Karpas-422 (cell line): ENCODE results near the gene FREM1. TPM values are rescaled to one million over a fixed set of nuclear protein-coding genes. Genes with fewer than 3 reads are reported as not detected.

ENCODE experiments used
- DNase-seq: peaks from one replicate; pipeline ENCODE4 v3.0.0-alpha.2; 2015
- H2AFZ ChIP-seq: fragments of 200-600 bp; sonication (generic); 2 replicates; pipeline ENCODE4 v1.6.1; 2014; ENCODE audit warnings: antibody characterized with exemption, low read length, mixed read lengths
- H3K27ac ChIP-seq: fragments of 200-600 bp; sonication (generic); 2 replicates; pipeline ENCODE4 v1.5.1; 2014; ENCODE audit warnings: mild to moderate bottlenecking, low read length, moderate library complexity
- H3K27me3 ChIP-seq: fragments of 200-600 bp; sonication (generic); 2 replicates; pipeline ENCODE4 v1.6.1; 2014; ENCODE audit warnings: low read length, mixed read lengths
- H3K36me3 ChIP-seq: fragments of 200-600 bp; sonication (generic); 2 replicates; pipeline ENCODE4 v1.6.1; 2014; ENCODE audit warnings: low read length, mixed read lengths; ENCODE audit not compliant: insufficient read depth
- H3K4me1 ChIP-seq: fragments of 200-600 bp; sonication (generic); 2 replicates; pipeline ENCODE4 v1.6.1; 2014; ENCODE audit warnings: mild to moderate bottlenecking, low read length, mixed read lengths
- H3K4me2 ChIP-seq: fragments of 200-600 bp; sonication (generic); 2 replicates; pipeline ENCODE4 v1.6.1; 2014; ENCODE audit warnings: low read length, low read depth, mild to moderate bottlenecking; ENCODE audit not compliant: poor library complexity, severe bottlenecking
- H3K4me3 ChIP-seq: fragments of 200-600 bp; sonication (generic); 2 replicates; pipeline ENCODE4 v1.5.1; 2014; ENCODE audit warnings: mild to moderate bottlenecking, antibody characterized with exemption, low read length, mixed read lengths
- H3K79me2 ChIP-seq: fragments of 200-600 bp; sonication (generic); 2 replicates; pipeline ENCODE4 v1.6.1; 2014; ENCODE audit warnings: mild to moderate bottlenecking, low read length, mixed read lengths
- H3K9ac ChIP-seq: fragments of 200-600 bp; sonication (generic); 2 replicates; pipeline ENCODE4 v1.6.0; 2014; ENCODE audit warnings: low read length
- H3K9me2 ChIP-seq: fragments of 200-600 bp; sonication (generic), shearing (Covaris generic); replicated peaks from 2 replicates; pipeline ENCODE4 v1.6.0; 2014; ENCODE audit warnings: mild to moderate bottlenecking, low read length, moderate library complexity; ENCODE audit not compliant: insufficient read depth
- H3K9me3 ChIP-seq: fragments of 300-700, 200-600 bp; sonication (generic); 2 replicates; pipeline ENCODE4 v1.6.1; 2014; ENCODE audit warnings: low read length, mixed read lengths
- H4K20me1 ChIP-seq: fragments of 200-600 bp; sonication (generic); 2 replicates; pipeline ENCODE4 v1.6.1; 2014; ENCODE audit warnings: mild to moderate bottlenecking, antibody characterized with exemption, low read length, low read depth; ENCODE audit not compliant: insufficient read depth
- total RNA-seq: library from RNA; depleted of rRNA; stranded (reverse); fragments of >200 nt; shearing (Covaris generic); gene quantifications from 2 replicates; pipeline ENCODE4 v1.2.3, GENCODE V29; 2014; ENCODE audit warnings: low replicate concordance

The FREM1 gene
- total RNA-seq, 1 experiment from 2014 or later, result not detected

DNA sequence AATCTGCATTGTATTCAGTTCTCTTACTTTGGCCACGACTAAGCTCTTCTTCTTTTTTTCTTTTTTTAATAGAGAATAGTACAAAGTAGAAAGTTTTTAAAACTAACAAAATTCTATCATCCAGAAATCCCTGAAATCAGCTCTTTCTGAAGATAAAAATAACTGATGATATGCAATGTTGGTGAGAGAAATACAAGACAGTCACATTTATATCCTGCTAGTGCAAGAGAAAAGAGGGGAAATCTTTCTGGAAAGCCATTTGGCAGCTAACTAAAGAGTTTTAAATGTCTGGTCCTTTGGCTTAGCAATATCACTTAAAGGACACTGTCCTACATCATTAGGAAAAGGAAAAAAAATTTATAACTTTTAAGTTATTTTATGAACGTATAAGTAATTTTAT lies 27.0 kb upstream of the FREM1 start:
- H3K27ac ChIP-seq, result no peak overlapping the region
- H2AFZ ChIP-seq, result no peak overlapping the region
- no peak overlapping the region for H3K4me2 ChIP-seq
- H3K4me3 ChIP-seq, result no peak overlapping the region
- H3K4me1 ChIP-seq, result no peaks in the 10 kb centered on the region
- no peaks in the 10 kb centered on the region for H3K9me3 ChIP-seq
- H3K9ac ChIP-seq, result no peak overlapping the region
- no peaks in the 10 kb centered on the region for H3K9me2 ChIP-seq
- H3K36me3 ChIP-seq, result no peaks in the 10 kb centered on the region
- no peaks in the 10 kb centered on the region for H3K27me3 ChIP-seq
- no peaks in the 10 kb centered on the region for H3K79me2 ChIP-seq
- DNase-seq, result no peak
- no peaks in the 10 kb centered on the region for H4K20me1 ChIP-seq

DNA sequence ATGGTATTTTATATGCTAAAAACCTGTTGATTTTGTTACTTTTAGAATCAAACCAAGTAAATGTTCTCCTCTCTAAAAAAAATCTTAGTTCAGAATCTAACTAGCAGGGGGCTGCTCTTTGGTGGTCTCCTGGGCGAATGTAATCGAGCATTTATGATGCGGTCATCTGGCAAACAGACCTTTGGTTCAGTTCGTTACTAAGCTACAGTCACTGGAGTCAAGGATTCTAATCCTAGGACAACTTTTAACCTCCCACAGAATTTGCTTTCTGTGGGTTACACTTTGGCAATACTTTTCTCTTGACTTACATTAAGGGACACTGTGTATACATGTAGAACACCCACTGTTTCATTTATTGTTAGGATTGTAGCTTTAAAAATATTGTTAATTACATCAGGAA lies 26.3 kb upstream of the FREM1 start:
- H3K4me2 ChIP-seq, result no peak overlapping the region
- H2AFZ ChIP-seq, result no peak overlapping the region
- DNase-seq, result no peak
- H3K4me3 ChIP-seq, result no peak overlapping the region
- no peak overlapping the region for H3K27ac ChIP-seq
- H3K27me3 ChIP-seq, result no peaks in the 10 kb centered on the region
- no peak overlapping the region for H3K9ac ChIP-seq
- H3K79me2 ChIP-seq, result no peaks in the 10 kb centered on the region
- no peaks in the 10 kb centered on the region for H3K4me1 ChIP-seq
- no peaks in the 10 kb centered on the region for H3K36me3 ChIP-seq
- no peaks in the 10 kb centered on the region for H3K9me3 ChIP-seq
- no peaks in the 10 kb centered on the region for H4K20me1 ChIP-seq
- H3K9me2 ChIP-seq, result no peaks in the 10 kb centered on the region

DNA sequence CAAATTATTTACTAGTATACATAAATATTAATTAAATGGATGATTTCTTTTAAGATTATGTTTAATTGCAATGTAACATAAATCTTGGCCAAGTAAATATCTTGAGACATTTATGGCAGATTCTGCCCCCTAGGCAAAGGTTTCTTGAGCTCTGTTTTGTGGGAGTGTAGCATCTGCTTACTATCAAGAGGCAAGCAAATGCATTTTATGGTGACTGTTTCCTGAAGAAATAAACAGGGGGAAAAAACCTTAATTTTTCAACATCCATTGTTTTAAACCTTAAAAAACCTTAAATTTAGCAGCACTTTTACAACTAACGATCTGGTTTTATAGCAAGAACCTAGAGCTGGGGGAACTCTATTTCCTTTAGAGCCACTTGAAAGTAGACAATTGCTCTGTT lies 25.7 kb upstream of the FREM1 start:
- no peaks in the 10 kb centered on the region for H4K20me1 ChIP-seq
- H3K27me3 ChIP-seq, result no peaks in the 10 kb centered on the region
- H3K9me3 ChIP-seq, result no peaks in the 10 kb centered on the region
- H3K79me2 ChIP-seq, result no peaks in the 10 kb centered on the region
- H3K4me2 ChIP-seq, result no peak overlapping the region
- no peak overlapping the region for H2AFZ ChIP-seq
- H3K9me2 ChIP-seq, result no peaks in the 10 kb centered on the region
- no peak for DNase-seq
- H3K9ac ChIP-seq, result no peak overlapping the region
- H3K36me3 ChIP-seq, result no peaks in the 10 kb centered on the region
- no peaks in the 10 kb centered on the region for H3K4me1 ChIP-seq
- H3K4me3 ChIP-seq, result no peak overlapping the region
- H3K27ac ChIP-seq, result no peak overlapping the region

DNA sequence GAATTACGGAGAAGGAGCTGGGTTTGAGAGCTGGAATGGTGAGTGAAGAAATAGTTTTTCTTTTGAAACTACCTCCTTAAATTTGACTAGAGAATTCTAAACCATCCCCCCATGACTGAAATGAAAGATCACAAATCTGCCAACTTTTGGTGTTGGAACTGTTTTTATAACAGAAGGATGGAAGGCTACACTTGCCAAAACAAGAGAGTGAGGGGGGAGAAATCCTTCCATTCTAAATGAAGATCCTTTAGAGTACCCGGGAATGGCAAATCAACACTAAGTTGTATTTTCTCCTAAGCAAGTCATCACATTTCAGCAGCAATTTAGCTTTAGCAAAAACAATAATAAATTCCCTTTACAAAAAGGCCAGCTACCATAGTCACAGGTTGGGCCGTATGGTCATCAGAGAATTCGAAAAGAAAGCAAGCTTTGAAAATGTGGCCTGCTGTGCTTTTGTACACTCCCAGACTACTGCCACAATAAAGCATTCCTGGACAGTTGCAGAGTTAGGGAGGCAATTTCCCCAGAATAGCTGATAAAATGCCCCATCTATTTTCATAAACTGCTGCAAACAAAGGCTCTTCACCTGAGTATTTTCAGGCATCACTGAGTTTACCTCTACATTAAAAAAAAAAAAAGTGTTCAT lies 25.0 kb upstream of the FREM1 start:
- no peaks in the 10 kb centered on the region for H3K27me3 ChIP-seq
- H3K9ac ChIP-seq, result no peak overlapping the region
- no peaks in the 10 kb centered on the region for H3K9me3 ChIP-seq
- H3K79me2 ChIP-seq, result no peaks in the 10 kb centered on the region
- no peak overlapping the region for H3K27ac ChIP-seq
- DNase-seq, result no peak
- H3K4me2 ChIP-seq, result no peak overlapping the region
- no peaks in the 10 kb centered on the region for H3K9me2 ChIP-seq
- H4K20me1 ChIP-seq, result no peaks in the 10 kb centered on the region
- H2AFZ ChIP-seq, result no peak overlapping the region
- H3K4me1 ChIP-seq, result no peaks in the 10 kb centered on the region
- H3K36me3 ChIP-seq, result no peaks in the 10 kb centered on the region
- H3K4me3 ChIP-seq, result no peak overlapping the region

DNA sequence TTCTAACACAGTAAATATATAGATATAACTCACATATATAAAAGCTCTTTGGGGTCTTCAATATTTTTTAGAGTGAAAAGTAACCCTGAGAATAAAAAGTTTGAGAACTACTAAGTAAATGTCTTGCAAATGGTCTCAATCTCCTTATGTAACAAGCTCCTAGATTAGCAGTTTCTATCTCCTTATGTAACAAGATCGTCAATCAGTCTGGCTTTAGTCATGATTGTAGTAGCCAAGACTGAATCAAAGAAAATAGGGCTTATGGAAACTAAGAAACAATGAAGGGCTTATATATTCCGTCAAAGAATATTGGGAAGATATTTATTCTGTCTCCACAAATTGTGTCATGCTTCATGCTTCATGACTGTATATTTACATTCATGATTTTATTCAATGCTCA lies 22.4 kb upstream of the FREM1 start:
- no peaks in the 10 kb centered on the region for H3K4me1 ChIP-seq
- H3K4me2 ChIP-seq, result no peak overlapping the region
- H3K9me3 ChIP-seq, result no peaks in the 10 kb centered on the region
- no peaks in the 10 kb centered on the region for H3K9me2 ChIP-seq
- H3K4me3 ChIP-seq, result no peak overlapping the region
- no peaks in the 10 kb centered on the region for H3K79me2 ChIP-seq
- H3K27me3 ChIP-seq, result no peaks in the 10 kb centered on the region
- no peaks in the 10 kb centered on the region for H3K36me3 ChIP-seq
- H4K20me1 ChIP-seq, result no peaks in the 10 kb centered on the region
- peak; percentile 21 for DNase-seq
- no peak overlapping the region for H3K9ac ChIP-seq
- H3K27ac ChIP-seq, result no peak overlapping the region
- no peak overlapping the region for H2AFZ ChIP-seq

DNA sequence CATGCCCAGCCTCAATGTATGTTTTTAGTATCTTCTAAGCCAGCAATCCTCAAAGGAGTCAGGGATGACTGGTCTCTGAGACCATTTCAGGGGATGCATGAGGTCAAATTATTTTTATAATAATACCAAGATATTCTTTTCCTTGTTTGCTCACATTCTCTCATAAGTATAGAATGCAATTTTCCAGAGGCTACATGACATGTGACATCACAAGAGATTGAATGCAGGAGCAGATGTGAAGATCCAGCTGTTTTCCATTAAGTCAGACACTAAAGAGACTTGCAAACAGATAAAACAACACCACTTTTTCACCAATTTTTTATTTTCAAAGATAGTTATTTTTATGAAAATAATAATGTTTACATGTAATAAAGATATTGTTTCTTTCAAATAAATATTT lies 22.0 kb upstream of the FREM1 start:
- no peaks in the 10 kb centered on the region for H3K27me3 ChIP-seq
- H3K79me2 ChIP-seq, result no peaks in the 10 kb centered on the region
- H3K36me3 ChIP-seq, result no peaks in the 10 kb centered on the region
- no peaks in the 10 kb centered on the region for H3K9me3 ChIP-seq
- H3K9ac ChIP-seq, result no peak overlapping the region
- H3K4me2 ChIP-seq, result no peak overlapping the region
- no peak overlapping the region for H3K27ac ChIP-seq
- DNase-seq, result no peak
- no peaks in the 10 kb centered on the region for H3K4me1 ChIP-seq
- no peaks in the 10 kb centered on the region for H3K9me2 ChIP-seq
- H3K4me3 ChIP-seq, result no peak overlapping the region
- H2AFZ ChIP-seq, result no peak overlapping the region
- H4K20me1 ChIP-seq, result no peaks in the 10 kb centered on the region

DNA sequence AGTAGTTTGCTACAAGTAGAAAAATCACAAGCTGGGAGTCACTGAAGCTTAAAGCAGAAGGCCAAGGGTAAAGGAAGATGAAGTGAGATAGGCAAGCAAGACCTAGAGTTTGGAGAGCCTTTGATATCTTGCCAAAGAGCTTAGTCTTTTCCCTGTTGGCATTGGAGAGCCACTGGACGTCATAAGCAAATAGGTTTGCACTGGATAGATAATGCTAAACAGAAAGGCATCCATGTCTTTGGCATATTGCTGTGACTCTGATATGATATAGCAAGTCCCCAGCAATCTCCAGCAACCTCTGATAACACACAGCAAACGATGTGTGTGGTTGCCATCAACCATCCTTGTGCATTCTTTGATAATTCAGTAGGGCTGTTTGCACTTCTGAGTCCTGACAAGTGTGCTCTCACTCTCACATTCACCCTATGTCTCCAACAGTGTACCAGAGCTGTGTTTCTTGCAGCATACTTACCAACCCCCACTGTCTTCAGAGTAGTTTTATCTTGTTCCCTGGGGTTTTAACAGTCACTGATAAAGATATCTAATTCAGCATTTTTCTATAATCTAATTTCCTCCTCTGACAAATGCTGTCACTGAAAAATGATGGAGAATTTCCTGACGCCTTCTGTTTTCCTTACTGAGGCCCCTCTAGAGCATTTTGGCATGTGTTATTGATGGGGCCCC lies 16.9 kb upstream of the FREM1 start:
- Histone ChIP-seq H3K9ac (no peak overlapping the region), H4K20me1 (no peaks in the 10 kb centered on the region), H3K9me2 (no peaks in the 10 kb centered on the region), H3K4me2 (no peak overlapping the region), H3K27me3 (no peaks in the 10 kb centered on the region), H3K9me3 (no peaks in the 10 kb centered on the region), H3K36me3 (no peaks in the 10 kb centered on the region), H3K4me1 (no peaks in the 10 kb centered on the region), H3K27ac (no peak overlapping the region), H2AFZ (no peak overlapping the region), H3K4me3 (no peak overlapping the region), H3K79me2 (no peaks in the 10 kb centered on the region)
- no peak for DNase-seq

DNA sequence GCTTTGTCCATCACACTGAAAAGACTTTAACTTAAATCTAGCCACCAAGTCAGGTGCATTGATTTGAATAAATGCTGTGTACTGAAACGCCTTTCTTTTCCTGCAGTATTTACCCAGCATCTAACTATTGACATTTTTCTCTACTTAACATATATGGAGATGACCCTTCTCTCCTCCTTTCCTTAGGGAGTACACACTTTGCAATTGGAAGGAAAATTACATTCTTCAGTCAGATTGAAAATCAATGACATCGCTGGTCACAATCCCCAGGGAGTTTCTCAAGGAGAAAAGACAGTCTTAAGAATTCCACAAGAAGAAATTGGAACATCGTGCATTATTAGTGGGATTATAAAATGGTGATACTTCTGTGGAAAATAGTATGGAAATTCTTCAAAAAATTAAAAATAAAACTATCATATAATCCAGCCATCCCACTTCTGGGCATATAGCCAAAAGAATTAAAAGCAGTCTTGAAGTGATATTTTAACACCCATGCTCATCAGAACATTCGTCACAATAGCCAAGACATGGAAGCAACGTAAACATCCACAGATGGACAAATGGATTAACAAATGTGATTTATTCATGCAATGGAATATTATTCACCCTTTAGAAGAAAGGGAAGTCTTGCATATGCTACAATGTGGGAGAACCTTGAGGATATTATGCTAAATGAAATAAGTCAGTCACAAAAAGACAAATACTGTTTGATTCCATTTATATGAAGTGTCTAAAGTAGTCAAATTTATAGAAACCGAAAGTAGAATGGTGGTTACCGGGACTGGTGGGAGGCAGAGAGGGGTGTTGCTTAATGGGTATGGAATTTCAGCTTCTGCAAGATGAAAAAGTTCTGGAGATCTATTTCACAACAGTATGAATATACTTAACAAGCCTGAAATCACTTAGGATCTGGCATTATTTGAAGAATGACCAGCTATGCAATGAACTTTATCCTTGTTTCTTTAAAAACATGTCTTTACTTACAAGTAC lies 14.3 kb upstream of the FREM1 start:
- H2AFZ ChIP-seq, result no peak overlapping the region
- no peak overlapping the region for H3K4me3 ChIP-seq
- no peaks in the 10 kb centered on the region for H3K4me1 ChIP-seq
- no peaks in the 10 kb centered on the region for H3K36me3 ChIP-seq
- no peaks in the 10 kb centered on the region for H3K9me2 ChIP-seq
- H3K4me2 ChIP-seq, result peak overlapping the region; percentile 10
- H3K9ac ChIP-seq, result no peak overlapping the region
- DNase-seq, result no peak
- no peaks in the 10 kb centered on the region for H3K27me3 ChIP-seq
- H4K20me1 ChIP-seq, result no peaks in the 10 kb centered on the region
- no peak overlapping the region for H3K27ac ChIP-seq
- H3K9me3 ChIP-seq, result no peaks in the 10 kb centered on the region
- H3K79me2 ChIP-seq, result no peaks in the 10 kb centered on the region
